Colonic mucosa (tissue), 4 donors: ENCODE results near the gene FALEC. TPM values are rescaled to one million over a fixed set of nuclear protein-coding genes. Genes with fewer than 3 reads are reported as not detected.

ENCODE experiments used
- DNase-seq: peaks from one replicate; pipeline ENCODE4 v3.0.0-alpha.2; 2020
- H3K27ac ChIP-seq: fragments of 200-600 bp; one replicate; pipeline ENCODE4 v1.8.0; 2021
- H3K27me3 ChIP-seq: fragments of 200-600 bp; one replicate; pipeline ENCODE4 v1.8.0; 2021
- H3K36me3 ChIP-seq: fragments of 200-600 bp; one replicate; pipeline ENCODE4 v1.8.0; 2021
- H3K4me1 ChIP-seq: fragments of 200-600 bp; one replicate; pipeline ENCODE4 v1.8.0; 2021; ENCODE audit warnings: mild to moderate bottlenecking
- H3K4me3 ChIP-seq: fragments of 200-600 bp; one replicate; pipeline ENCODE4 v1.8.0; 2021
- H3K9ac ChIP-seq, 2 donors: one replicate each; pipeline ENCODE4 v1.7.0; 2013; ENCODE audit warnings: control low read depth in 2 of 2, low read depth in 2 of 2, low read length in 2 of 2
- H3K9me3 ChIP-seq: fragments of 200-600 bp; one replicate; pipeline ENCODE4 v1.8.0; 2021
- CTCF ChIP-seq: fragments of 200-600 bp; IDR thresholded peaks from one replicate; pipeline ENCODE4 v1.8.0; 2022; ENCODE audit warnings: antibody characterized with exemption, mild to moderate bottlenecking
- intact Hi-C: fragments of 100-400 bp; cut with DNase I; formaldehyde crosslinking; loops from one replicate; pipeline ENCODE4 v1.14.1; 2022
- total RNA-seq, 2 donors: library from RNA; stranded (reverse); fragmentation: NEBNext Ultra II Directional in 1 of 2; extraction: Animal tissue kit (Norgen Biotek cat#: 25700) in 1 of 2; gene quantifications; one replicate each; pipeline ENCODE4 v1.2.1, GENCODE V29; 2021
- donor health status: healthy.
- donor health status: DM: no; HTN: no; CAD: no.
- donor health status: DM: no; HTN: no; CAD: no.

FALEC gene
- total RNA-seq, 2 donors from 2014 or later = not detected

GRCh38 chr1:150474869-150475268 is 40.7 kb upstream of the FALEC start:
- intact Hi-C loops = no loop called here
- H3K27me3 ChIP-seq = no peaks in the 10 kb centered on the region
- peaks cover 7% of the 10 kb centered on the region for H3K4me1 ChIP-seq
- H3K9me3 ChIP-seq = no peaks in the 10 kb centered on the region
- peaks cover 8% of the 10 kb centered on the region for H3K36me3 ChIP-seq
- no peak for TF ChIP-seq CTCF
- DNase-seq = no peak
- H3K4me3 ChIP-seq = no peak overlapping the region
- H3K9ac ChIP-seq = no peak overlapping the region
- H3K27ac ChIP-seq = no peak overlapping the region

GRCh38 chr1:150476754-150477153 is 38.8 kb upstream of the FALEC start:
- H3K4me1 ChIP-seq = peaks cover 7% of the 10 kb centered on the region
- DNase-seq = no peak
- H3K9ac ChIP-seq = no peak overlapping the region
- no peak overlapping the region for H3K4me3 ChIP-seq
- intact Hi-C loops = no loop called here
- H3K9me3 ChIP-seq = no peaks in the 10 kb centered on the region
- TF ChIP-seq CTCF = no peak
- H3K27me3 ChIP-seq = no peaks in the 10 kb centered on the region
- no peak overlapping the region for H3K27ac ChIP-seq
- H3K36me3 ChIP-seq = peaks cover 8% of the 10 kb centered on the region

- Histone ChIP-seq H3K4me3 (no peak overlapping the region), H3K9me3 (no peaks in the 10 kb centered on the region), H3K4me1 (peaks cover 7% of the 10 kb centered on the region), H3K27me3 (no peaks in the 10 kb centered on the region), H3K9ac (no peak overlapping the region), H3K27ac (no peak overlapping the region), H3K36me3 (peaks cover 5% of the 10 kb centered on the region)
- intact Hi-C loops = no loop called here
- TF ChIP-seq CTCF = no peak
- no peak for DNase-seq
These were observed 38.2 kb upstream of the FALEC start for GRCh38 chr1:150477320-150477719.

GRCh38 chr1:150477733-150478132 is 37.8 kb upstream of the FALEC start:
- DNase-seq = no peak
- intact Hi-C loops = no loop called here
- Histone ChIP-seq H3K4me1 (peaks cover 7% of the 10 kb centered on the region), H3K9ac (no peak overlapping the region), H3K4me3 (no peak overlapping the region), H3K27ac (no peak overlapping the region), H3K36me3 (peaks cover 1% of the 10 kb centered on the region), H3K27me3 (no peaks in the 10 kb centered on the region), H3K9me3 (no peaks in the 10 kb centered on the region)
- TF ChIP-seq CTCF = no peak

- no peak overlapping the region for H3K27ac ChIP-seq
These were observed 36.2 kb upstream of the FALEC start for GRCh38 chr1:150479370-150479769.

More at GRCh38 chr1:150479370-150479769, 36.2 kb upstream of the FALEC start:
- Histone ChIP-seq H3K36me3 (no peaks in the 10 kb centered on the region), H3K4me1 (peaks cover 7% of the 10 kb centered on the region), H3K9me3 (no peaks in the 10 kb centered on the region), H3K27me3 (no peaks in the 10 kb centered on the region), H3K4me3 (no peak overlapping the region), H3K9ac (no peak overlapping the region)
- no peak for DNase-seq
- intact Hi-C loops = no loop called here
- no peak for TF ChIP-seq CTCF
